ENCODE measurements around the gene ENOX1. TPM values are rescaled to one million over a fixed set of nuclear protein-coding genes. Genes with fewer than 3 reads are reported as not detected.

Gene ENOX1
- polyA plus RNA-seq, 4 donors = 8.4 to 29.7 (median 12.3) TPM

DNA sequence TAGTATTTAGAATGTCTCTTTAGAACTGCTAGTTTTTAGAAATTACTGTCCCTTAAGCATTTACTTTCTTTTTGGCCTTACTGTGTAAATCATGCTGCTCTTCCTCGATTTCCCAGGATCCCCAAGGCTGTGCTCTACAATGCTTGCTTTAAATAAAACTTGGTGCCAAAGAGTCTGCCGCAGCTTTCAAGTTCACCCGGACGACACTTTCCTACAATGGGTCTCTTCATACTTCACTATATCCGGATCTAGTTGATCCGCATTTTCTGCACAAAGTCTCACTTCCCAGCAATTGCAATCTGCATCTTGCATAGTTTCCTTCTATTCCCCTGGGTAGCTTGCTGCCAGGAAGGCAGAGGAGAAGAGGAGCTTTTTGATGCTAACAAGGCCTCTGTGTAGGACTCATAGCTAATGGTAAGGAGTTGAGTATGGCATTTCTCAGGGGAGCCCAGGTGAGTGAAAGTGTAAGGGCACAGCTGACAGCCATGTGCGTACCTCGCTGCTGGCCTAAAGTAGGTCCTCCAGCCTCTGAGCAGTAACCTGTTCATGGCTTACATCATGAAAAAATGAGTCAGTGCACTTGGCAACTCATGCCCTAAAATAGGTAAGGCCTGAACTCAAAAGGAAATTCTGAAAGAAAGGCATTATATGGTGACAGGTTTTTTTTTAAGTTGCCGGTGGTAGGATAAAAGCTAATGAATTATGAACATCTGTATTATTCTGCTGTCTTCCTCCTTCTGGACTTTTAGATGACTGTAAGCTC is 101.6 kb downstream of the ENOX1 start:
- no peak for DNase-seq (ENCODE audit: low read depth in 4 of 4, low spot score in 3 of 4)

DNA sequence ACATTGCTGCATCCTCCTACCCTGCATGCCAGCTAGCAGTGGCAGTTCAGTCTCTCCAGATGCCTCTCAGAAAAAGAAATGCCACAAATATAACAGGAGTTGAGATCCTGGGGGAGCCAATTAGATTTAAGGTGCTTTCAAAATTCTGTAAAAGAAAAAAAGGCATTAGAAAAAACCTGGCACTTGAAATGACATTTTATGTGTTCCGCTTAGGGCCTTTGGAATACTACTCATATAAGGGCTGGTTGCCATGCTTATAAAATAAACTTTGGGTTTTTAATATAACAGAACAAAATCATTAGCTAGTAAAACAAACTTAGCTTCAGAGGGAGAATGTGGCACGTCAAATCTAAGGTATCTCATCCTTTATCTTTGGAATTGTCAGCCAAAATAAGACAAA is 104.1 kb downstream of the ENOX1 start:
- no peak for DNase-seq (ENCODE audit: low read depth in 4 of 4, low spot score in 3 of 4)

GRCh38 chr13:43676320-43676719 is 110.5 kb downstream of the ENOX1 start:
- DNase-seq (ENCODE audit: low read depth in 4 of 4, low spot score in 3 of 4) = no peak

- DNase-seq (ENCODE audit: low read depth in 4 of 4, low spot score in 3 of 4) = no peak
Observed at GRCh38 chr13:43675577-43675976, 111.2 kb downstream of the ENOX1 start.

DNA sequence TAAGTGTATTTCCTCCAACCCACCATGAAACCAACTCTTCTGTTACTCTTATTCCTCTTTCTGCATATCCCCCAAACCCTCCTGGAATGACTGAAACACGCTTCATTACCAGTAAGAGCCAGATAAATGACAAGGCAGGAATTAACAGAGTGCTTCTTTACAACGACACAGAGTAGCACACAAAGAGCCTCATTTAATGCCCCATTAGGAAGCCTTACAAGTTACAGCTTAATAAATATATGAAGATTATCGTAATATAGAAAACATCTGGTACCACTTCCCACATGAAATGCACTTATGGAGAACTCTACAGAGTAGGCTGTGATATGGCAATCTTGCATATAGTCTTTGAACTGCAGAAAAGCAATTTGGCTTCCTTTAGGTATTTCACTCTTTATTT is 116.8 kb downstream of the ENOX1 start:
- no peak for DNase-seq (ENCODE audit: low read depth in 4 of 4, low spot score in 3 of 4)

- DNase-seq (ENCODE audit: low read depth in 4 of 4, low spot score in 3 of 4) = no peak
Observed at GRCh38 chr13:43669101-43669500, 117.7 kb downstream of the ENOX1 start.

DNA sequence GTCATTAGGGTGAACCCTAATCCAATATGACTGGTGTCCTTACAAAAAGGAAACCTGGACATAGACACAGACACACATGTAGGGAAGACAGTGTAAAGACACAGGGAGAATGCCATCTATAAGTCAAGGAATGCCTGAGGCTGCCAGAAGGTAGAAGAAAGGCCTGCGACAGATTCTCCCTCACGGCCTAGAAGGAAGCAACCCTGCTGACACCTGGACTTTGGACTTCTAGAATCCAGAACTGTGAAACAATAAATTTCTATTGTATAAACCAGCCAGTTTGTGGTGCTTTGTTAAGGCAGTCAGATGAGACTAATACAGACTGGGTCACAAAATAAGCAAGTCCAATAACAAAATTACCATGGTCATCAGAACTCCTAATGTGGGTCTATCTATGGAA is 120.4 kb downstream of the ENOX1 start:
- no peak for DNase-seq (ENCODE audit: low read depth in 4 of 4, low spot score in 3 of 4)

DNA sequence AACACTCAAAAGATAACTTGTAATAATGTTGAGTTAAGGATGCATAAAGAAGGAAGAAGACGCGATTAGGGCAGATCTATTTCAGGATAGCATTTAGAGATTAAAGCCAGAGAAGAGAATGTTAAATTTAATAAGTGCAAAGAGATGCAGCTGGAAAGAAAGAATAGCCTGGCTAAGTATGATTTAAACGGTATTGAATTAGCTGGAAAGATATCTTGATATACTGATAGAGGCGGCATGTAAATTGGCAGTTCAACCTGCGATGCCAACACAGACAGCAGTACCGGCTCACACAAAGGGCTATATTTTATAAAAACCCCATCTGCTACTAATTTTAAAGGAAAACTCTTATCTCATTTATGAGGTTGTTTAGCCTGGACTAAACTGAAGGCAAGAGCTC is 121.4 kb downstream of the ENOX1 start:
- DNase-seq (ENCODE audit: low read depth in 4 of 4, low spot score in 3 of 4) = no peak

DNA sequence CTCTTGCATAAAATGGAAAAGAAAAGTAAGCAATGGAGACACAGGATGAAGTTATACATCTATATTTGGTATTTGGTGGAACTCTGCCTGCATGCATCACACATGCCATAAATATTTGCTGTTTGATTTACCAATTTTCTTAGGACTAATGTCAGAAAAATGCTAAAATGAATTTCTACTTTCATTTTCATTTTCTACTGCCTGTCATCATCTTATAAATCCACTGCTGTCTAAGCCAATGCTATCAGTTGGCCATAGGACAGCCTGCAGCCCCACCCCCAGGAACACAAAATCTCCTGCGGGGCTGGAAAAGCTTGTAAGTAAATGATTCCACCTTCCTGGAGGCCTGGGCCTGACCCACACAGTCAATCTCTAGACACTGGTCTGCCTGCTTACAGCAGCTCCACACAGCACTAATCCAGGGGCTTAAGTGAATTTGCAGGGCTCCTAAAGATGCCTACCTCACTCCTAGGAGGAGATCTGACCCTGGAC is 122.0 kb downstream of the ENOX1 start:
- no peak for DNase-seq (ENCODE audit: low read depth in 4 of 4, low spot score in 3 of 4)

- no peak for DNase-seq (ENCODE audit: low read depth in 4 of 4, low spot score in 3 of 4)
Observed at GRCh38 chr13:43663474-43664090, 123.2 kb downstream of the ENOX1 start.

DNA sequence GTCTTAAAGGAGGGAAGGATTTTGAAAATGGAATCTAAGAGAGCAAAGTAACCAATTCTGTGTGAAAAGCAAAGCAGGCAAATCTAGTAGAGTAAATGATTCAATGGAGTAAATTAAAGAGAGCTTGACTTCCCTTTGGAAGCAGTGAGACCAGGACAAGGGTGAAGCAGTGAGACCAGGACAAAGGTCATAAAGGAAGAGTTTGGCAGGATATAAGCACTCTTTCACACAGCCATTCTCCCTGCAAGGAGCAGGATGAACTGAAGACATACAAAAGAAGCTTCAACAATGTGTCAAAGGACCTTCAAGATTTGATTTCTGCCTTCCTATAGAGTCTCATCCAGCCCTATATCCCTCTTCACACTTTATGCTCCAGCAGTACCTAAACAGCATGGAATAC is 123.8 kb downstream of the ENOX1 start:
- no peak for DNase-seq (ENCODE audit: low read depth in 4 of 4, low spot score in 3 of 4)

DNA sequence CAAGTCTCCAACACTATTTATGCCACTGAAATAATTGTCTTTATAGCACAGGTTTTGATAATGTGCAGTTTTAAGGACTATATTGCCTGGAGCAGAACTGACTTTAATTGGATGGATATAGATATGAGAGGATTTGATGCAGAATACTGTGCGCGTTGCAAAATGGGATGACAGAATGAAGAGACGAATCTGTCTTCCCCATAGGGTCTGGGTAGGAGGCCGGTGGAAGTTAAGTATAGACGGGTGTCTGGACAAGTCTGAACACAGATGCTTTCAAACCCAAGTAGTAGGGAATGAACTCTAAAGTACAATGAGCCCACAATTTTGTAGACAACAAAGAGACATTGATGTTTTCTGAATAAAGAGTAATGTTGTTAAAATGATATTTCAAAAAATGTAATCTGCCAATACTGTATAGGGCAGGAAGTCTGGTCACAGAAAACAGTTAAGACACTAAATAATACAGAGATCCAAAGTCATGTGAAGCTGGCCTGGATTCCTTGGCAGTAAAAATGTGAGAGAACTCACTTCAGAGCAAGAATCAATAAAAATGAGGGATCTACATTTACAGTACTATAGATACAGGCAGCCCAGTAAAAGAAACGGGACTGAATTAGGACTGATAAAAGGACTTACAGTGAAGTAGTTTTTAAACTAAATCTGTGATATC is 125.5 kb downstream of the ENOX1 start:
- no peak for DNase-seq (ENCODE audit: low read depth in 4 of 4, low spot score in 3 of 4)

DNA sequence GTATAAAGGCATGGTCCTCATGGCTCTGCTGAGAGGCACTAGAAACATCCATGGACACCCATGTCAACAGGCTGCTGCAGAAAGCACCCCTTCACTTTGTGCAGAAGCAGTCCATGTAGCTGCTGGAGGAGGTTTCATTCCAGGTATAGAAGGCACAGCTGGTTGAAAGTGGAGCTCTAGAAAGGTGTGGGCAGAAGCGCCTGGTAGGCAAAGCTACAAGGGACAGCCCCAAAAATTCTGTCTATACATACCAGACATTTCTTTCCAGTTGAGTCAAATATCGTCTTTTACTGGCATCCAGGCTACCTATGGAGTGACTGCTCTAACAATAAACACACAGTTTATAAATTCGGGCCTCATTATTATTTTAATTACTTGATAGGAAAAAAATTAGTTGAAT is 129.3 kb downstream of the ENOX1 start:
- DNase-seq (ENCODE audit: low read depth in 4 of 4, low spot score in 3 of 4) = no peak

GRCh38 chr13:43653980-43654379 is 132.8 kb downstream of the ENOX1 start:
- DNase-seq (ENCODE audit: low read depth in 4 of 4, low spot score in 3 of 4) = no peak

GRCh38 chr13:43653395-43653794 is 133.4 kb downstream of the ENOX1 start:
- DNase-seq (ENCODE audit: low read depth in 4 of 4, low spot score in 3 of 4) = no peak

DNA sequence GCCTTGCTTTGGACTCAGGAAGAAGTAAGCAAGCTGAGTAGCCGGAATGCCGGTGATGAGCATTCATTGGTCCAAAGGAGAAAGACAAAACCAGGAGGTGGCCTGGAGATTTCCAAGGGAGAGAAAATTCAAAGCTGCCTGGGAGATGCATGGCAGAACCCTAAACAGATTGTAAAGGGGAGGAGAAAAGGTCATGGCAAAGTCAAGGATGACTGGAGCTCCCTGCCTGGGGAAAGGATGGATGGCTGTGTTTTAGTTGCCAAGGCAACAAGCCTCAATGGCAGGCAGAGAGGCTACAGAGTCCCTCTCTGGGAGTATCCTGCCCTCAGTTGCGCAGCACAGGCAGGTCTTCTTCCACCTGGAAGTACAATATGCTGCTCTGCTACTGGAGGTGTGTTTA is 134.0 kb downstream of the ENOX1 start:
- peak in 1 of 4 donors; percentile 27 for DNase-seq (ENCODE audit: low read depth in 4 of 4, low spot score in 3 of 4)

- DNase-seq (ENCODE audit: low read depth in 4 of 4, low spot score in 3 of 4) = no peak
Observed at GRCh38 chr13:43650882-43651281, 135.9 kb downstream of the ENOX1 start.

DNA sequence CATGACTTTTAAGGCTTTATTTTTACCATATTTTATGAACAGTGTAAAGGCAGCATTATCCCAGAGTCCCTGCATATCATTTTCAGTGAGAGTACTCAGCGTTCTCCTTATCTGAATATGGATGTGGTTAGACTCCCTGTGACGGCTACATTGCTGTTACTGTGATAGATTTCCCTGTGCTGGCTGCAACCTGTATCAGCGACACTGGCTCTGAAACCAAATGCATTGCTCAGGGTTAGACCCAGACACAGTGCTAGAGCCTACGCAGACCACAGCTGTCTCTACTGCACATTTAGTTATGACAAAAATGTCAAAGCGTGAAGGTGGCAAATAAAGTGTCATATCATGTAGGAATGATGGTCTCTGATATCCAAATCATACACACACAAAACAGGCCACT is 138.0 kb downstream of the ENOX1 start:
- DNase-seq (ENCODE audit: low read depth in 4 of 4, low spot score in 3 of 4) = no peak

DNA sequence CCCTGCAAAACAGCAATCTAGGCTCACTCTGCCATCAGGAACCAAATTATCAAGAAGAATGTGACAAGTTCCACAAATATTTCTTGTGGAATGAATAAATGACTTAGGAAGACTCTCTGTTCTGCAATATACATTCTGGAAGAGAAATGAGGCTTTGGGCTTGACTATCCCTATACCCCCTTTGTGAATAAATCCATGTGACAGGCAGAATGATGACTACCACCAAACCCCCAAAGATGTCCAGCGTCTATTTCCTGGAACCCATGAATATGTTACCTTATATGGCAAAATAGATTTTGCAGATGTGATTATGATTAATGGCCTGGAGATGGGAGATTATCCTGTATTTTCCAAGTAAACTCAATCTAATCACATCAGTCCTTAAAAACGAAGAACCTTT is 139.3 kb downstream of the ENOX1 start:
- no peak for DNase-seq (ENCODE audit: low read depth in 4 of 4, low spot score in 3 of 4)

GRCh38 chr13:43640476-43640875 is 146.3 kb downstream of the ENOX1 start:
- DNase-seq (ENCODE audit: low read depth in 4 of 4, low spot score in 3 of 4) = no peak

- no peak for DNase-seq (ENCODE audit: low read depth in 4 of 4, low spot score in 3 of 4)
Observed at GRCh38 chr13:43631106-43631505, 155.7 kb downstream of the ENOX1 start.

Measured in left renal pelvis (tissue), 4 donors.